HepG2 (cell line): ENCODE data around the gene TUBGCP4.

ENCODE experiments used
- CHD4 ChIP-seq: fragments of 200-600 bp; sonication (generic); IDR thresholded peaks from 2 replicates; pipeline ENCODE4 v1.7.0; 2017; ENCODE audit warnings: mild to moderate bottlenecking, low read length, borderline replicate concordance
- MED1 ChIP-seq: sonication (generic); formaldehyde crosslinking; IDR thresholded peaks from 2 replicates; pipeline ENCODE4 v1.4.0; 2020; ENCODE audit warnings: missing genetic modification reagents
- RFX5 ChIP-seq: IDR thresholded peaks from 2 replicates; pipeline ENCODE4 v1.6.1; 2011; ENCODE audit warnings: low read depth, low read length, improper control_type of control experiment
- TF ChIP-seq, protein P1 (sequence below), 2 experiments: IDR thresholded peaks; 2 replicates each; pipeline ENCODE4 v1.6.1; 2011 to 2012; ENCODE audit warnings: low read length in 2 of 2, borderline replicate concordance in 1 of 2, low read depth in 1 of 2, mild to moderate bottlenecking in 1 of 2, moderate library complexity in 1 of 2
- TF ChIP-seq, protein P2 (sequence below): sonication (generic); formaldehyde crosslinking; IDR thresholded peaks from 2 replicates; pipeline ENCODE4 v1.4.0; 2020; ENCODE audit warnings: missing genetic modification reagents

DNA sequence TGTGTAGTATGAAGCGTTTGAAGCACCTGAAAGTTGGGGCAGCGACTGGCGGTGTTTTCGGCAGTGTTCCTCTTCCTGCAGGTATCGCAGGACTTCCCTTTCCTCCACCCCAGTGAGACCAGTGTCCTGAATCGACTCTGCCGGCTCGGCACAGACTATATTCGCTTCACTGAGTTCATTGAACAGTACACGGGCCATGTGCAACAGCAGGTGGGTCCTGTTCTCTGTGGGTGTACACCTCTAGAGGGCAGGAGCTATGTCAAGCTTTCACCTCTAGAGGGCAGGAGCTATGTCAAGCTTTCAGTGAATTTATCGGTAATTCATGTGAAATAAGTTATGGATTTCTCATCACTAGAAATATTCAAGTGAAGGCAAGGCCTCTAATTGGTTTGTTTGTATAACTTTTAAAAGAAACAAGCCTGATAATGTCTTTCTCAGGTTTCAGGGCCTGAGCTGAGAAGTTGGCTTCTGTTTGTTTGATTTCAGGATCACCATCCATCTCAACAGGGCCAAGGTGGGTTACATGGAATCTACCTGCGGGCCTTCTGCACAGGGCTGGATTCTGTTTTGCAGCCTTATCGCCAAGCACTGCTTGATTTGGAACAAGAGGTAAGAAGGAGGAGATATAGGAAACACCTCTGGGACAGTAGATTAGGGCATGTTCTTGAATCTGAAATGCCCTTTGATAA is 5.3 kb downstream of the TUBGCP4 start:
- TF ChIP-seq CHD4 (no peak), MED1 (no peak), RFX5 (no peak)
- TF ChIP-seq, protein P1, sequence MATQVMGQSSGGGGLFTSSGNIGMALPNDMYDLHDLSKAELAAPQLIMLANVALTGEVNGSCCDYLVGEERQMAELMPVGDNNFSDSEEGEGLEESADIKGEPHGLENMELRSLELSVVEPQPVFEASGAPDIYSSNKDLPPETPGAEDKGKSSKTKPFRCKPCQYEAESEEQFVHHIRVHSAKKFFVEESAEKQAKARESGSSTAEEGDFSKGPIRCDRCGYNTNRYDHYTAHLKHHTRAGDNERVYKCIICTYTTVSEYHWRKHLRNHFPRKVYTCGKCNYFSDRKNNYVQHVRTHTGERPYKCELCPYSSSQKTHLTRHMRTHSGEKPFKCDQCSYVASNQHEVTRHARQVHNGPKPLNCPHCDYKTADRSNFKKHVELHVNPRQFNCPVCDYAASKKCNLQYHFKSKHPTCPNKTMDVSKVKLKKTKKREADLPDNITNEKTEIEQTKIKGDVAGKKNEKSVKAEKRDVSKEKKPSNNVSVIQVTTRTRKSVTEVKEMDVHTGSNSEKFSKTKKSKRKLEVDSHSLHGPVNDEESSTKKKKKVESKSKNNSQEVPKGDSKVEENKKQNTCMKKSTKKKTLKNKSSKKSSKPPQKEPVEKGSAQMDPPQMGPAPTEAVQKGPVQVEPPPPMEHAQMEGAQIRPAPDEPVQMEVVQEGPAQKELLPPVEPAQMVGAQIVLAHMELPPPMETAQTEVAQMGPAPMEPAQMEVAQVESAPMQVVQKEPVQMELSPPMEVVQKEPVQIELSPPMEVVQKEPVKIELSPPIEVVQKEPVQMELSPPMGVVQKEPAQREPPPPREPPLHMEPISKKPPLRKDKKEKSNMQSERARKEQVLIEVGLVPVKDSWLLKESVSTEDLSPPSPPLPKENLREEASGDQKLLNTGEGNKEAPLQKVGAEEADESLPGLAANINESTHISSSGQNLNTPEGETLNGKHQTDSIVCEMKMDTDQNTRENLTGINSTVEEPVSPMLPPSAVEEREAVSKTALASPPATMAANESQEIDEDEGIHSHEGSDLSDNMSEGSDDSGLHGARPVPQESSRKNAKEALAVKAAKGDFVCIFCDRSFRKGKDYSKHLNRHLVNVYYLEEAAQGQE (IDR thresholded peaks at IDR 0.05; ENCODE audit: borderline replicate concordance in 1 of 2, low read depth in 1 of 2, low read length in 2 of 2) = no peak
- TF ChIP-seq, protein P2, sequence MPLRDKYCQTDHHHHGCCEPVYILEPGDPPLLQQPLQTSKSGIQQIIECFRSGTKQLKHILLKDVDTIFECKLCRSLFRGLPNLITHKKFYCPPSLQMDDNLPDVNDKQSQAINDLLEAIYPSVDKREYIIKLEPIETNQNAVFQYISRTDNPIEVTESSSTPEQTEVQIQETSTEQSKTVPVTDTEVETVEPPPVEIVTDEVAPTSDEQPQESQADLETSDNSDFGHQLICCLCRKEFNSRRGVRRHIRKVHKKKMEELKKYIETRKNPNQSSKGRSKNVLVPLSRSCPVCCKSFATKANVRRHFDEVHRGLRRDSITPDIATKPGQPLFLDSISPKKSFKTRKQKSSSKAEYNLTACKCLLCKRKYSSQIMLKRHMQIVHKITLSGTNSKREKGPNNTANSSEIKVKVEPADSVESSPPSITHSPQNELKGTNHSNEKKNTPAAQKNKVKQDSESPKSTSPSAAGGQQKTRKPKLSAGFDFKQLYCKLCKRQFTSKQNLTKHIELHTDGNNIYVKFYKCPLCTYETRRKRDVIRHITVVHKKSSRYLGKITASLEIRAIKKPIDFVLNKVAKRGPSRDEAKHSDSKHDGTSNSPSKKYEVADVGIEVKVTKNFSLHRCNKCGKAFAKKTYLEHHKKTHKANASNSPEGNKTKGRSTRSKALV = no peak
